Measurements from ENCODE around the gene PIP5K1B.

PIP5K1B gene

DNA sequence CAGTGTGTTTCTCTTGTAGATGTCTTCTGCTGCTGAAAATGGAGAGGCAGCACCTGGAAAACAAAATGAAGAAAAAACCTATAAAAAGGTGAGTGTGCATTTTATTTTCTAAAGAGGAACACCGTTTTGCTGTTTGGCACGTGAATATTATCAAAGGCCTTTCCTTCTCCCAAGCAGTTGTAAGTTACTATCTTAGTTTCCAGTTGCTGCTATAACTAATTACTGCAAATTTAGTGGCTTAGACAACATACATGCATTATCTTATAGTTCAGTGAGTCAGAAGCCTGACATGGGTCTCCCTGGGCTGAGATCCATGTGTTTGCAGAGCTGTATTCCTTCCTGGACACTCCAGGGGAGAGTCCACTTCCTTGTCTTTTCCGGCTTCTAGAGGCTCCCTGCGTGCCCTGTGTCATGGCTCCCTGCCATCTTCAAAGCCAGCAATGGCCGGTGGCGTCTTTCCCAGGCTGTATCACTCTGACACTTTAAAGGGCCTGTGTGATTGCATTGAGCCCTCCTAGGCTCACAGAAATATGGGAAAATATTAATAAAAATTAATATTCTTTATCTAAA is 117.6 kb downstream of the PIP5K1B start:
- no peak for DNase-seq

DNA sequence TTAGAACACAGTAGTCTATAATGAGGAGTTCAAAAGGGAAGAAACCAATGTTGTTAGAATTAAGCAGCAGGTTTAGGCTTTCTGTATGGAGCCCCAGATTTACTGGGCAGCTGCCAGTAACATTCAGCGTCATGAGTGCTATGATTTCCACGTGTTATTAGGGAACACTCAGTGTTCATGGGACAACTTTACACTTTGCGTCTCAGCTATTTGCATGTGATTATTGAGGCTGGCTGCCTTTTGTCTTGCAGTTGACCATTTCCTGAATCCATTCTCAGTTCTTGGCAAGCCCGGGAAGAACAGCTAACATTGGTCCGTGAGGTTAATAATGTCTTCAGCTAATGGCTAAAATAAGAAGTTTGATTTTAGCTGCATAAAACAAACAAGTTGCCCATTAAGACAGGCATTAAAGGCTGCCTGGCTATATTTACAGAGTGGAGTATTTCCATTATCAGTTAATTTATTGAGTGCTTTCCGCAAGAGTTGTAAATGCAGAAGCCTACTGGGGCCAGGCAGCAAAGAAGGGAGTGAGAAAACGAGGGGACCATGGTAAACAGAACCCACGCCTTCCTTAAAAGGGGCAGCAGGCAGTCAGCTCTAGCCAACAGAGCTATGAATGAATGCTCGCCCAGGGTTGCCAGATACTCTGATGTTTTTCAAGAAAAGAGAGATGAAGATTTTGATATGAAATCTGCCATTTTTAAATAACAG is 120.9 kb downstream of the PIP5K1B start:
- no peak for DNase-seq

DNA sequence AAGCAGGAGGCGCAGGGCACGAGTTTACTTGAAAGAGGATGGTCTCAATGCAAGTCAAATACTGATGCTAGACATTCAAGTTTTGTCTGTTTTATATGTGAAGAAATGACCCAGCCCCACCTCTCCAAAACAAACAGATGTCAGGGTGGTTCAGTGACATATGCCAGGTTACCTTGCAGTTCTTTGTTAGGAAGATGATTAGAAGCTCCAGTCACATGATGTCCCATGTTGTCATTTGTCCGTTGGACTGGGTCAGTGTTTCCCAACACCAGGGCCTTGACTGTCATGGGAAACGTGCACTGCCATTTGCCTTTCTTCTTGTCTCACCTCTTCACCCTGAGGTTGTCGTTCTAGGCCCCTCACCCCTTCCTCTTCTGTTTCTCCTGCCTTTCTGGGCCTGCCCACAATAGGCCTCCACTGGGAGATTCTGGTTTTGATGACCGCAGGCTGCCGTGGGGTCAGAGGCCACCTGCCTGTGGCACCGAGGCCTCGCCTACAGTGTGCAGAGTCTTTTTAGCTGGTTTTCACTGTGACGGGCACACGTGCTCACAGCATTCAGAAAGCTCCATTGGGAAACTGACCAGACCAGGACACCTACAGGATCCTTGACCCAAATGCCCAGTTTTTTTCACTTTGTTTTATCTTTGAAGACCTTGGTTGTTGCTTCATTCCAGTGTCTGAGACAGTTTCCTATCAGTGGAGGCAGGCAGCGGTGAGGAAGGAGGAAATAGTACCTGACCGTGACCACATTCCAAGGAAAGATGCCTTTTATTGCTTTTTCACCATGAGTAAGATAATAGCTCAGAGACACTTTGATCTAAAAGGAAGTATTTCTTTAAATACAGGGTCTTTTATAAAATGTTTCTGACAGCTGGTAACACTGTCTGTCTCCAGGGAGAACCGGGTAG is 123.1 kb downstream of the PIP5K1B start:
- no peak for DNase-seq

DNA sequence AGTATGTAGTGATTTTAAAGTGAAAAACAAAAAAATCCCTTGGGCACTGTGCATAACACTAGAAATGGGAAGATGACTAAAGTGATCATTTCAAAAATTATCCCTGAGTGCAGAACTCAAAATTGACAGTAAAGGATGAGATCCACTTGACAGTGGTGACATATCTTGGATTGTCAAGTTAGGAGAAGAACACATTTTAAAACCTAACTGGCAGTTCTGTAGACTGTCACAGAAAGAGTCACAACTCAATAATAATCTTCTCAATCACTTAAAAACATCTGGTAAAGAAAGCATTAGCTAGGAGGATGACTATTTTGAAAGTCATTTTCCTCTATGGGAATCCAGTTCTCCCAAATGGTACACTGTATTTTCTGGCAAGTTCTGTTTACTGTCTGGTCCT is 127.1 kb downstream of the PIP5K1B start:
- no peak for DNase-seq

DNA sequence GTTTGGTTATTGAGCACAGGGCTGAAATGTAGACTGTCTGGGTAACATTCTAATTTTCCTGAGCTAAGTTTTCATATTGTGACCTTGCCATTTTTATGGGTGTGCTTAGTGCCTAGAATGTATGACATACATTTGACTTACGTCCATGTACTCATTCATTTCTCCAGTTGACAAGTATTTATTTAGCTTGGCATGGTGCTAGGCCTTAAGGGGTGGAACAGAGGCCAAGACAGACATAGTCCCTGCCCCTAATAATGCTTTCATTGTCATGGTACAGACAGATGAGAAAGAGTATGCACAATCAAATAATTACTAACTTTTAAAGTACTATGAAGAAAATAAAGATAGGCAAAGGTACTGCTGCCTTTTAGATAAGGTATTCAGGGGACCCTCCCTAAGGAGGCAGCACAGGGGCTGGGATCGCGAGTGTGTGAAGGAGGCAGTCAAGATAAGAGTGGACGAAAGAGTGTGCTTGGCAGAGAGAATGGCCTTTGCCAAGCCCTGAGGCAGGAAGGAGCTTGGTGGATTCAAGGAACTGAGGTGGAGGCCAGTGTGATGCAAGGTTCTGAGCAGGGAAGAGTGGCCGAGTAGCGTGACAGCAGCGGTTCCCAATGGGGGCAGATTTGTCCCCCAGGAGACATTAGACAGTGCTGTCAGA is 128.0 kb downstream of the PIP5K1B start:
- no peak for DNase-seq

DNA sequence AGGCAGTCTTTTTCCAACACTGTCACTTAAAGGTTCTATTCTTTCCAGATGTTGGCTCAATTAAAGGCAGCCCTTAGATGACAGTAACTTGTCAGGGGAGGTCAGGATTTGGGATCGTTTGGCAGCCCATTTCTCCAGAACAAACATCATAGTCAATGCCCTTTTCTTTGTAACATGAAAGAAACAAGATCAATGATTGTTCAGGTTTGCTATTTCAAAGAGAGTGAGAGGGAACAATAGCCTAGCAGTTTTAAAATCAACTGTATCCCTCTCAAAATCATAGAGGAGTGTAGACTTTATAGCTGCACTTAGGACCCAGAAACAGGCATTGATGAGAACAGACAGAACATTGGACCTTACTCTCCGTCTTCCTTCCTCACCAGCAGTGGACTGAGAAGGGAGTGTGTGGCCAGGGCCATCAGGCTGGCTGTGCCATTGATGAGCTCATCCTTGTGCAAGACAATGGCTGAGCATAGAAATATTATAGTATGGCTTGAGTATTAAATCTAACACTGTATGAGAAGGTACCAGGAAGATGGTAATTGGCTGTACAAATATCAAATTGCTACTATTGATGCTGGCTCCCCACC is 130.0 kb downstream of the PIP5K1B start:
- DNase-seq: no peak

DNA sequence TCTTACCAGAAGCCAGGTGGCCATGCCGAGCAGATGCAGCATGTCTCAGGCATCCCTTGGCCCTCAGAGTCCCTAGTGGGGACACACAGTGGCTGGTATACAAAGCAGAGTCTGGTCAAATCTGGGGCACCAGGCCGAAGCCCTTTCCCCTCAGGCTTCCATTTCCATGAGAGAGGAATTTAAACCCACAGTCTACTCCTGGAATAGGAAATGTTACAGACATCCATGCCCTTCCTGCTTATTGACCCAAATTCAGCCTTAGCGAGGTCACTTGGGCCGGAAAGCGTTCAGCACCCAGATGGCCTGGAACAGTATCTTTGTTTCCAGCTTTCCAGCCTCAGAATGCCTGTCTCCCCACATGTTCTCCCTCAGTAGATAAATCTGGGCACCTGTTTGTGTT is 131.7 kb downstream of the PIP5K1B start:
- no peak for DNase-seq

DNA sequence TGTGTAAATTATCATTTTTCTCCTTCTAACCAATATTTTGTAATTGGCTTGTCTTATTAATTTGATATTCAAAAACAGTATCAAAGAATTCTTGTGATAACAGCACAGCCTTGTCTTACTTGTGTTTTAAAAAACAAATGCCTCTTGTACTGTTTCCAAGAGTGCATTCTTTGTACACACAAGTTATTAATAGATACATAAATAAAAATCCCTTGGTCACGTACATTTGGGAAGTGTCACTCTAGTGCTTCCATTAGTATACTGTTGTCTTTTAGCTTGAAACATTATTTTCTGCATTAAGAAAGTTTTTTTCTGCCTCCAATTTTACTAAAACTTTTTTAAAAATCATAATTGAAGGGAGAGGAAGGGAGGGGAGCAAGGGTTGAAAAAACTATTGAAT is 133.2 kb downstream of the PIP5K1B start:
- DNase-seq: no peak

DNA sequence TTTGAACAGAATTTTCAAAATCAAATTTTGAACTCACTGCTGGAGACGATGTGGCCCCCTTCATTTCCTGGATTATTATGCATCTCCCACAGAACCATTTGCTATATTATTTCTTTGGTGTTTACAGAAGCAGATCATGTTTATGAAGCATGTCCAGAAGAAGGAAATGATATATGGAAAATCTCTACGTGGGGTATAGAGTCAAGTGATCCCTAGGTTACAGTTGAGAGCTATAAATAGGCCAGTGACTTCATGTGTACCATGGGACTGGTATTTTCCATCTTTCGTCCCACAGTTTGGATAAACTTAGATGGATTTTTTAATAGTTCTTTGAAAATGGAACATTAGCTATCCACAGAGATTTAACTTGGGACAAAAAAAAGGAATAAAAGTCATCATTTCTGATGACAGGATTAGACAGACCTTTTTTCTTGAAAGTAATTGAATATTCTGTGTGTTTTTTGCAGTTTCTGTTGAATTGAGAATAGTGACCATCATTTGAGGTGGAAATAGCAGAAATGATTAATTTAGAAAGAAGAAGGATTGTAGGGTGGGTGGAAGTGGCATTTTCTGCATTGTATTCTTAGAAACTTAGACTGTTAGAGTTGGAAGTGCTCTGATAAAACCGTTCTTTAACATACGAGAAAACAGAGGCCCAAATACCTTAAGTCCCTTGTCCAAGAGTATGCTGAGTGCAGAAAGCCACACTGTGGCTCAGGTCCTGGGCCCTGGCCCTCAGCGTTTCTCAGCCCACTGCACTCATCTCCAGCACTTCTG is 136.4 kb downstream of the PIP5K1B start:
- DNase-seq: no peak

DNA sequence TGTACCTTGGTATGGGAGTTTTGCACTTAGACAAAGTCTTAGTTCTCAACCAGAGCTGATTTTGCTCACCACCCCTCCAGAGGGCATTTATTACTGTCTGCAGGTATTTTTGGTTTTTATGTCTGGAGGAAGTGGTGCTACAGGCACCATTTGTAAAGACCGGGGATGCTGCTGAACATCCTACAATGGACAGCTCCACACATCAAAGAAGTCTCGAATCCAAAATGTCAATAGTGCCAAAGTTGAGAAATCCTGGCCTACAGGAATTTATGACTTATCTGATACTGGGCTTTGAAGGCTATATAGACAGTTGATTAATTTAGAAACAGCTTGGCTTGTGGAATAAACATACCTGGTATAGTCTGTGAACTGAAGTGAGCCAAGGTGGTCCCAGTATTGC is 137.5 kb downstream of the PIP5K1B start:
- DNase-seq: no peak

DNA sequence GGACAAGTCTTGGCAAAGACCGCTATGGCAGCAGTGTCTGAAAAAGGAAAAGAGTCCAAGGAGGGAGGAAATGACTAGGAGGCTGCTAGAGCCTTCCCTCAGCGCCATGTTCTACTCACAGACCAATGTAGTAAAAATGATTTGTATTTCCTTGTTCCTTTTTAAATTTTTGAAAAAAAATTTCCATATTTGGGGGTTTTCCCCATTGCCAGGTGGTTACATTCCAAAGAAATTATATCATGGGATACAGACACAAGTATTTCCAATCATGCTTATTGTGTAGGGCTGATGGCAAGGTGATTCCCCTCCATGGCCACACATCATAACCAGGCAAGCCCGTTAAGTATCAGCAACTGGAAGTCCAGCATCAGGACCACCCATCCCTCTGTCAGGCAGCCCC is 138.2 kb downstream of the PIP5K1B start:
- DNase-seq: no peak

DNA sequence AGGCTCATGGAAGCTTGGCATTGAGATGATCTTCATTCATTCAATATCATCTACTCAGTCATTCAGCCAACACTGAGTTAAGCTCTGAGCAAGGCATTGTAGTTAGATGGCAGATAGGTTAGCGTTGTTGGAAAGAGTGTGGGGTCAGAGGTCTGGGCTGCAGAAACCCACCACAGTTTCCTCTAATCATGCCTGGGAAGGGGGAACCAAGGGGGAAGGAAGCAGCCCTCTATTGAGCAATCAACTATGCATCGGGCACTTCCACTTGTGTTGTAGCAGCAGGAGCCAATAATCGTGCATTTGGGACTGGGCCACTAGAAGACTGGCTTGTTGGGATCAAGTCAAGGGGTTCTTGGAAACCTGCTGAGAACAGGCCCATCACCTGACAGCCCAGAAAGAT is 139.1 kb downstream of the PIP5K1B start:
- no peak for DNase-seq

DNA sequence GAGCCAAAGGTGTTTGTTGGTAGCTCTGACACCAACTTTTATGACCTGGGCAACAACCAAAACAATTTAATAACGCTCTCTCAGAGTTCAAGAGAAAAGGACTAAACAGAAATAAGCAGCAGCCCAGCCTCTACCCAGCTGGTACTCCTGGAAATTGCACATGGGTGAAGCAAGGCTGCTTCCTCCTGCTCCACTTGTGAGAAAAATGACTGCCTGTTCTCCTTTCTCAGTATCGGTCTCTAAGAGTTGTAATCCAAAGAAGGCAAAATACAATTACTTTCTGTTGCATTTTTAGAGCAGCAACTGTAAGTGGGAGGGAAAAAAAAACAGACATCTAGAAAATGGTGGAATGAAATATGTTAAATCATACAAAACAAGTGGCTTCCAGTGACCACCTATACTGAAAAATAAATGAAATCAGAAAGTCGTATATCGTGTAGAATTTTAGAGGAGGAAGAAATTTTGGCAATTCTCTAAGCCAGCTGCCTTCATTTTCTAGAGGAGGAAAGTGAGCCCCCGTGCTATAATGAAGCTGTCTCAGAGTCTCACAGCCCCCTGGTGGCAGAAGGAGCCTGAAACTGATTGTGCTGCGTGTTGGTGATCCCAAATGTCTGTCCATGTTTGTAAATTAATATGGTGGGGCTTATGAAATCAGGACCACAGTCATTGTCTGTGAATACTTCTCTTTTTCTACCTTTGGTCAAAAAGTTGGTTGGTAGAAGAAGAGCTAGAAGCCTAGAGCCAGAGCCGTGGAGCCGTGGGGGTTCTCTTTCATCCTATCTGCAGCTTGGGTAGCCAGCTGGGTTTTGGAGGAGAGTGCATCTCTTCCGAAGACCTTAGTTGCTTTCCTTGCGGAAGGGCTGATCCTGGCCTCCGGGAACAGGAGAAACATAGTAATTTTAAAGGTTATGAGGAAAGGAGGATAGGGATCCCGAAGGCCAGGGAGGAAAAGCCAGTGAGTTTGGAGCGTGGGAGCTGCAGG is 139.9 kb downstream of the PIP5K1B start:
- no peak for DNase-seq

DNA sequence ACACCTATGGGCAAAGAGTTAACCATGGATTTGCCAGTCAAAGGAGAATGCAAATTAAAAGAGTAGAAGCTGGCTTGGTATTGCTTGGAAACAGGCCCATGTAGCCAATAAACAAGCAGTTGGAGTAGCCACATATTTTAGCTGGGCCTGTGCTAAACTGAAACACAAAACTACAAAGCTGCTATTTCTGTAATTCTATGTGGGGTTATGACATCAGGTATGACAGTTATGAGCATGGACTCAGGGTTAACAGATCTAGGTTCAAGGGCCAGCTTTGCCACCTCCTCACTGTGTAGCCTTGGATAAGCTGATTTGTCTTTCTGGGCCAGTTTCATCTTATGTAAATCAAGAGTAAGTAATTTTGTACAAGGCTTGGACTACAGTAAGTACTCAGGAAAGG is 142.7 kb downstream of the PIP5K1B start:
- no peak for DNase-seq

DNA sequence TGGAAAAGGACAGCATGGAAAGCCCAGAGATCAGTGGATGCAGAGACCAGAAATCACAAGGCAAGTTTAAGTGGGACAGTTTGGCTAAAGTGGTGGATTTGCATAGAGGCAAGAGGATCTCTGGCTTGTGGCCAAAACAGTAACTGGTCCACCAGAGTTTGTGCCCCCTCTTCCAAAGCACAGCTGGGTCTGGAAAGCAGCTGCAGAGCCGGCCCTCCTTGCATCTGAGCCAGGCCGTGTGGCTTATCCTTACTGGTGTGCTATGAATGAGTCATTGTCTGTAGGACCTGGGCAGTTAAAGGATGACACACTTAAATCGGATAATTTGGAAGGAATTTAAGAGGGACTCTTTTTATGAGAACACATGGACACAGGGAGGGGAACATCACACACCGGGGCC is 146.6 kb downstream of the PIP5K1B start:
- peak; percentile 35 for DNase-seq

DNA sequence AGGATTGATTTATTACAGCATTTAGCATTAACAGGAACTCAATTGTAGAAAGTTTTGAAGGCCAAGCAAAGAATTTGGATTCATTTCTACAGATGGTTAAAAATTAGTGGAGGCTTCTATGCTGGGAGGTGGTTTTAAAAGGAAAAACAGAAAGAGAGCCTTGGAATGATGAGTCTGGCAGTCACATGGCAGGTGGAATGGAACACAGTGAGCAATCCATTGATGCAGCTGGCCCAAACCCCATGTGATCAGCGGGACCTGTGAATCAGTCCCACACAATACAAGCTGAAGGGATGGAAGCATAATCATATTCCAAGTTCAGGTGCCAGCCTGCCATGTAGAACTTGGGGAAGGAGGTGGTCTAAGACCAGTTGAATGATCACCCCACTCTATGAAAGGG is 147.9 kb downstream of the PIP5K1B start:
- DNase-seq: no peak

DNA sequence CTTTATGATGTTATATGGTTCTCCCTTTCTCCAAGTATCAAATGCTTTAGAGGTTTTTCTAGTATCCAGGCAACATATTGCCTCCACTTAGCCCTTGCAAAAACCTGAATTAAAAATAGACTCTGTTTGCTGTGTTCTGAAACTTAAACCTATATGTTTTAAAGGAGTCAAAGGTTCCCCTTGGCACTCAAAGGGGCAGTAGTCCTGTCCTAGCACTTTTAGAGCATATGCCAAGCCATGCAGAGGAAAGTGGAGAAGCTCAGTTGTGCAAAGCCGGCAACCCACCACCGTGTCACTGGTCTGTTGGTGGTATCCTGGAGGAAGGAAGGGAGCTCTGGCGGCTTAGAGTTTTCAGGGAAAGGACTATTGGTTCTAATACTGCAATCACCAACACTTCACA is 154.3 kb downstream of the PIP5K1B start:
- DNase-seq: no peak

DNA sequence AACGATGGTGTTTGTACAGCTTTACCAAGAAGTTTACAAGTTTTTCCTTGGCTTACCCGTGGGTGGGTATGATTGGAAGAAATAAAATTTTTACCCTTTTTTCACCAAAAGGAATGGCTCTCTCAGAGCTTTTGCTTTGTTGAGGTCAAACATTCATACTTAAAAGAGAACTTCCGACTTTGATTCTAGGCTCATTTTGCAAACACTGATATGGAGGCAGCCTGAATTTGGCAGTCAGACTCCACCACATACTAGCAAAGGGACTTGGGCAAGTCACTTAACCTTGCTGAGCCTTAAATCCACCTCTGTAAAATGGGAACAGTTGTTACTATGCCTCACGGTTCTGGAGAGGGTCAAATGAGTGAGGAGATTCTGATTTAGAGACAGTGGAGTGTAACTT is 155.4 kb downstream of the PIP5K1B start:
- no peak for DNase-seq

DNA sequence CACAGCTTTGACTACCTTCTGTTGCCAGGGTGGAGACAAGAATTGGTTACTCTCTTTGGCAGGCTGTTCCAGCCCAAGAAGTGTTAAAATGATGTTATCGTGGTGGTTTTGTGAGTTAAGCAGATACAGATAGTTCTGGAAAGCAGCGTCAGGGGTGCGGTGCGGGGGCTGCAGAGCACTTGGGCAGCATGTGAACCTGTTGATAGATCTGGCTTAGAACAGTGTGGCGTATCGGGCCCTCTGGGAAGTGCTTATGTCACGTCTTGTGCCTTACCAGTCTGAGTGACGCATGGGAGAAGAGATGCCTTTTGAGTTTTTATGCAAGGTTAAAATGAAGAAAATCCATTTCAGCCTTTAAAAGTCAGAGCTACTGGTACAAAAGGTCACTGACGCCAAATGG is 156.4 kb downstream of the PIP5K1B start:
- no peak for DNase-seq

DNA sequence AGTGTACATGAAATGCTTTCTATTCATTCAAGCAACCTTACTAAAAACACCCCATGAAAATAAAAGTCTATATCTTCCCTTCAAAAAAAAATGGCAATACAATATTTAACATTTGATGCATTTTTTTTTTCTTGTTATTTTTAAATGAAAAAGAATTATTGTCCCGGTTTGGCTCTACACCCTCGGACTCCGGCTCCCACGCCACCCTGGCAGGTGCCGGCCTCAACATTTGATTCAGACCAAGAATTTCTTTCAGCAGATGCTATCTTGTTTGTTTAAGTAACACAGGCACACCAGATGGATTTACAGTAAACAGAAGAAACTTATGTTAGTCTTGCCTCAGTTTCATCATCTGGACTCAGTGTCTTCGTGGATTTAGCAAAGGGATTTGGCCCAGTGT is 162.0 kb downstream of the PIP5K1B start:
- no peak for DNase-seq

DNA sequence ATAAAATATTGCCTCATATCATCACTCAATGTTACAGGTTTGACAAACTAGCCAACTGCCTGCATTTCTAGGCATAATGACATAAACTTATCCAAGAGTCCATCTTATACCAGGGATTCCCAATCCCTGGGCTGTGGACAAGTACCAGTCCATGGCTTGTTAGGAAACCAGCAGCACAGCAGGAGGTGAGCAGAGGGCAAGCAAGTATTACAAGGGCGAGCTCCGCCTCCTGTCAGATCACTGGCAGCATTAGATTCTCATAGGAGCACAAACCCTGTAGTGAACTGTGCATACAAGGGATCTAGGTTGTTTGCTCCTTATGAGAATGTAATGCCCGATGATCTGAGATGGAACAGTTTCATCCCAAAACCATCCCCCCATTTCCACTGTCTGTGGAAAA is 164.0 kb downstream of the PIP5K1B start:
- no peak for DNase-seq
